Kidney capillary endothelial cell (primary cell): Measurements from ENCODE around the gene SLC12A8.
A peak's percentile ranks its signal among the peaks of the same experiment; 100 is the strongest.

Source experiments
- DNase-seq: peaks from one replicate; pipeline ENCODE4 v3.0.0-alpha.2; 2018; ENCODE audit warnings: low spot score

Gene SLC12A8

DNA sequence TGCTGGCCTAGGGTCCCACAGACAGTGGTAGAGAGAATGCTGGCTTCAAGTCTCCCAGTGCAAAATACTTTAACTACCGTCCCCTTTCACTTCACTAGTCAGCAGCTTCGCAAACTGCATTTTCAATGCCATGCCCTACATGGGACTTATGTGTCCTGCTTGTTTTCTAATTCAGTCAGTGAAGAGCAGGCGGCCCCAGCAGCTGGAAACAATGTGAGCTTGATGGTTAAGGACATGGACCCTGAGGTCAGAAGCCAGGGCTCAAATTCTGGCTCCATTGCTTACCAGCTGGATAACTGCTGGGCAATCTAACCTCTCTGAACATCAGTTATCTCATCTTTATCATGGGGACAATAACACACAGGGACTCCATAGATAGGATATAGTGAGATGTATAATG is 58.4 kb downstream of the SLC12A8 start:
- no peak for DNase-seq

- DNase-seq = no peak
Observed at GRCh38 chr3:125152951-125153350, 59.6 kb downstream of the SLC12A8 start.

GRCh38 chr3:125151916-125152315 is 60.6 kb downstream of the SLC12A8 start:
- DNase-seq = no peak

DNA sequence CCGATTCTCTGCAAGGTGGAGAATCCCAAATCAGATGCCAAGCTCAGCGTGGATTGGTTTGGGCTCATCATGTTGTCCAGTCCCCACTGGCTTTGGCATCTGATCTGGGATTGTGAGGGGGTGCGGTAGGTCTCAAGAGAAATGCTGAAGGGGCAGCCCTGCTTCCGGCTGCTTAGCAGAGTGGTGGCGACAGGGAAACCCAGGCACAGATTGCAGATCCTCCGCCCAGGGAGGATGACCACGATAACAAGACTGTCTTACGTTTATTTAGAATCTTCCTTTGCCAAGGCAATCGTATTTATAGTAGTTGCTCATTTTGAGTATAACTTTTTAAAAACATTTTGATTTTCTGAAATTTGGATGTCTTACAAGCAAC is 61.1 kb downstream of the SLC12A8 start:
- DNase-seq = no peak

- DNase-seq = peak; percentile 46
Observed at GRCh38 chr3:125150525-125151441, 61.8 kb downstream of the SLC12A8 start.

GRCh38 chr3:125149462-125149861 is 63.1 kb downstream of the SLC12A8 start:
- no peak for DNase-seq

DNA sequence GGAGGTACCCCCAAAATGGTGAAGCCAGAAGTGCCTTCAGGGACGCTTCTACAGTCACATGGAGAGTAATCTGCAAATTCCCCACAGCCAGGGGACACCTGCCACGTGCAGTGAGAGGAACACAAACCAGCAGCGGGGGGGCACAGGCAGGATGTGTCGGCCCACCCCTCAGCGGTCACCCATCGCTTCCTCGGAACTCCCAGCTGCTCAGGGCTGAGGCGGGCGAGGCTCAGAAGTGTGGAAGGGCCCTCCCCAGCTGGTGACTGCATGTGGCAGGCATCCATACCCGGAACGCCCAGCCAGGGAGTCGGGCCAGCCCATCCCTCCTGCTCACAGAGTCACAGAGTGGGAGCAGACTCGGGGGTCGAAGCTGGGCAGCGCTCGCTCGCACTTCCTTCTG is 63.7 kb downstream of the SLC12A8 start:
- DNase-seq = no peak

GRCh38 chr3:125148016-125148812 is 64.3 kb downstream of the SLC12A8 start:
- DNase-seq = no peak

GRCh38 chr3:125147491-125147820 is 65.1 kb downstream of the SLC12A8 start:
- peak; percentile 62 for DNase-seq

DNA sequence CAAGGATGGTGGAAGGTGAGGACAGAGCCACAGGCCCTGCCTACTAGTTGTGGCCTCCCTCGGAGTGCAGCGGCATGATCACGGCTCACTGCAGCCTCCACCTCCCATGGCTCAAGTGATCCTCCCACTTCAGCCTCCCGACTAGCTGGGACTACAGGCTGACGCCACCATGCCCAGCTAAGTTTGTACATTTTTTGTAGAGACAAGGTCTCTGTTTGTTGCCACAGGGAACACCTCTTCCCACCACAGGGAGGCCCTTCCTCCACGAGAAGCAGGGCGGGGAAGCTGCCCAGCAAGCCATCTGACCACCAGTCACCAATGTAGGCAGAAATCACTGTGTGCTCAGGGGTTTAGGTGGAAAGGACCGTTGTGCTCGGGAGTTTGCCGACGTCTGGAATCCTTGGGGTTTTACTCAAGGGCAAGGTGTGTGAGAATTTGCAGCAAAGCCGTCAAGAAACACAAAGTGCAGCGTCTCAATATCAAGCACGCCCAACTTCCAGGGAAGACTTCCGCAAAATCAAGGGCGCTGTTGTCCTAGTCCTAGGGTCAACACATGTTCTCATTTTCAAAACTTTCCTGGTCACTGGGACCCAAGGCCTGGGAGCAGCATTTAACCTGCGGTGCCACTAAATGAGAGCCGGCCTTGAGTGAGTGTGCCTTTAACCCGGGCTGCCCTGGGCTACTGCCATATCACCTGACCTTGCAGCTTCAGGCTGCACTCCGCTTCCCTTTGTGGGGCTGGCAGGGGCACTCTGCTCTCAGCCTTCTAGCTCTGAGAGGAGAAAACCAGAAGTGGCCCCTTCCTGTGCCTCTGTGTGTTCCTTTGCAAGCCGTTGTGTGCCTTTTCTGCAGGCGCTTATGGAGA is 65.7 kb downstream of the SLC12A8 start:
- no peak for DNase-seq

DNA sequence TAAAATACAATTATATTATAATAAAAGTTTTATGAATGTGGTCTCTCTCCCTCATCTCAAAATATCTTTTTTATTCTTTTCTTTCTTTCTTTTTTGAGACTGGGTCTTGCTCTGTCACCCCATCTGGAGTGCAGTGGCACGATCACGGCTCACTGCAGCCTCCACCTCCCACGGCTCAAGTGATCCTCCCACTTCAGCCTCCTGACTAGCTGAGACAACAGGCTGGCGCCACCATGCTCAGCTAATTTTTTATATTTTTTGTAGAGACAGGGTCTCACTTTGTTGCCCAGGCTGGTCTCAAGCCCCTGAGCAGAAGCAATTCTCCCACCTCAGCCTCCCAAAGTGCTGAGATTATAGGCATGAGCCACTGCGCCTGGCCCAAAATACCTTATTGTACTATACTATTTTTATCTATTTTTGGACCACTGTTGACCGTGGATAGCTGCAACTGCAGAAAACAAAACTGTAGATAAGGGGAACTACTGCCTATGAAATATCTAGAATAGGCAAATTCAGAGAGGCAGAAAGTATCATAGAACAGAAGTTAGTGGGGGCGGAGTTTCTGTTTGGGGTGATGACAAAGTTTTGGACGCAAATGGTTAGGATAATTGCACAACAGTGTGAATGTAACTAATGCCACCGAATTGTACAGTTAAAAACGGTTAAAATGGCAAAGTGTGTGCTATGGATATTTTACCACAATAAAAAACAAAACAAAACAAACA is 66.6 kb downstream of the SLC12A8 start:
- no peak for DNase-seq

DNA sequence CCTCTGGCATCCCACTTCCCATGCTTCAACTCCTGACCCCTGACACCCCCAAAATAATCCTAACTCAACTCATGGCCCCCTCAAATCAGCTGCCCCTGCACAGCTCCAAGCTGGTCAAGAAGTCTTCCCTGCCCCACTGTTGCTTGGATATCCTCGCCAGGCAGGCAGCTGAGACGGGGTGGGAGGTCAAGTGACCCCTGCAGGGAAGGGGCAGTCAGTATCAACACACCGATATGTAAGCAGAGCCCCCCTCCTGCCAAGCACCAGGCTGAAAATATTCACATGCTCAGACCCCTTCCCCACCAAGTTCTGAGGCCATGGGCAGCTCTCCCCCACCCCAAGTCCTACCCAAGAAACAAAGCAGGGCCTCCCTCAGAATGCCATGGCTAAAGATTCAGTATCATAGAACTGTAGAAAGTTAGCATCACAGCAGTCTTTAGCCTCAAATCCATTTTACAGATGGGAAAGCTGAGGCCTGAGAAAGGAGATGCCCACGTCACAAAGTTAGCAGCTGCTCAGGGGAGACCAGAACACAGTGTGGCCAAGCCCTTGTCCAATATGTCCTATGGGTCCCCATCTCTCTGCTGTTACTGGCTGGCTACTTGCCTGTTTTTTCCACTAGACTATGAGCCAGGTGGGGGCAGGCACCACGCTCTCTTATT is 67.8 kb downstream of the SLC12A8 start:
- no peak for DNase-seq

GRCh38 chr3:125143982-125144652 is 68.4 kb downstream of the SLC12A8 start:
- no peak for DNase-seq

DNA sequence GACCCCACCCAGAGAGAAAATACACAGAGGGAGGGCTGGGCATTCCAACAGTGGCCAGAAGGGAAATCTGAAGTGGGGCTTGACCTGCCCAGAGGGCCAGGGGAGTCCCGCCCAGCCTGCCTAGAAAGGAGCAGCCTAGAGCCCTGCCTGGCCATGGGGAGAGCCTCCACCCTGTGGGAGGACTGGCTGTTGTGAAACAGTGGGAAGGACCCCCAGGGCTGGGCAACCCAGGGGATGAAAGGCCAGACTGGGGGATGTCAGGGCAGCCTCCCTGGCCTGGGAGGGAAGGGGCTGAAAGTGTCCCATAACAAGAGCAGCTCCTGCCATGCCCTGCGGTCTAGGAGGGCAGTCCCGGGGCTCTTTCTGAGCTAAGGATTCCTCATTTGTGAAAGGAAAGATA is 69.0 kb downstream of the SLC12A8 start:
- DNase-seq = no peak

- DNase-seq = no peak
Observed at GRCh38 chr3:125142940-125143339, 69.6 kb downstream of the SLC12A8 start.

GRCh38 chr3:125142420-125142778 is 70.1 kb downstream of the SLC12A8 start:
- DNase-seq = no peak

- DNase-seq = peak; percentile 83
Observed at GRCh38 chr3:125141596-125142419, 70.7 kb downstream of the SLC12A8 start.

- DNase-seq = no peak
Observed at GRCh38 chr3:125140818-125141595, 71.5 kb downstream of the SLC12A8 start.
